Activated naive CD4-positive, alpha-beta T cell treated with anti-CD3 and anti-CD28 coated beads for 36 hours (primary cell): ENCODE measurements around the gene ACADVL. TPM values are rescaled to one million over a fixed set of nuclear protein-coding genes. Genes with fewer than 3 reads are reported as not detected.

ENCODE experiments used
- CTCF ChIA-PET: fragments of 350-600 bp; sonication (Branson Sonifier 250); formaldehyde crosslinking; loops from one replicate; lab custom pipeline; 2021; ENCODE audit warnings: antibody characterized with exemption; lab: Charles Lee
- DNase-seq: peaks from one replicate; pipeline ENCODE4 v3.0.0-alpha.2; 2020
- H3K27ac Mint-ChIP-seq: one replicate; pipeline ENCODE4 v1.8.0; 2021; ENCODE audit warnings: mild to moderate bottlenecking, mixed read lengths
- H3K27me3 Mint-ChIP-seq: one replicate; pipeline ENCODE4 v1.8.0; 2021; ENCODE audit warnings: low read depth, mixed read lengths
- H3K36me3 Mint-ChIP-seq: one replicate; pipeline ENCODE4 v1.8.0; 2021; ENCODE audit warnings: low read depth, mixed read lengths
- H3K4me1 Mint-ChIP-seq: one replicate; pipeline ENCODE4 v1.8.0; 2021; ENCODE audit warnings: low read depth, mixed read lengths
- H3K4me3 Mint-ChIP-seq: one replicate; pipeline ENCODE4 v1.8.0; 2021; ENCODE audit warnings: mild to moderate bottlenecking, moderate library complexity, mixed read lengths
- H3K9me3 Mint-ChIP-seq: one replicate; pipeline ENCODE4 v1.8.0; 2021; ENCODE audit warnings: mixed read lengths
- intact Hi-C: fragments of 100-400 bp; cut with micrococcal nuclease; formaldehyde crosslinking; loops from one replicate; pipeline ENCODE4 v1.15.1; 2023
- total RNA-seq, 2 experiments: library from RNA; stranded (reverse); gene quantifications; one replicate each; pipeline ENCODE4 v1.2.3, GENCODE V29; 2021

ACADVL gene
- total RNA-seq, 2 experiments from 2014 or later = 263 to 267 TPM

GRCh38 chr17:7195971-7196370 is 23.8 kb upstream of the ACADVL start:
- Mint-ChIP-seq H3K36me3 (peaks cover 3% of the 10 kb centered on the region), H3K27me3 (no peaks in the 10 kb centered on the region), H3K4me3 (no peak overlapping the region), H3K4me1 (no peaks in the 10 kb centered on the region), H3K9me3 (no peaks in the 10 kb centered on the region), H3K27ac (no peak overlapping the region)
- no peak for DNase-seq
- CTCF ChIA-PET = interaction anchor here (0.6 to 1.0 kb wide), 2 partner anchors 19 to 361 kb away, joined by 3 read pairs; no protein-coding TSS in a partner anchor
- intact Hi-C loops = no loop called here

GRCh38 chr17:7196651-7197401 is 22.9 kb upstream of the ACADVL start:
- intact Hi-C loops = no loop called here
- CTCF ChIA-PET = interaction anchor here (1.0 kb wide), 1 partner anchor 19 kb away, joined by 3 read pairs; no protein-coding TSS in a partner anchor
- H3K27me3 Mint-ChIP-seq = no peaks in the 10 kb centered on the region
- no peaks in the 10 kb centered on the region for H3K4me1 Mint-ChIP-seq
- H3K27ac Mint-ChIP-seq = no peak overlapping the region
- no peak for DNase-seq
- H3K4me3 Mint-ChIP-seq = no peak overlapping the region
- H3K36me3 Mint-ChIP-seq = peaks cover 3% of the 10 kb centered on the region
- H3K9me3 Mint-ChIP-seq = no peaks in the 10 kb centered on the region

GRCh38 chr17:7203391-7203790 is 16.3 kb upstream of the ACADVL start:
- H3K9me3 Mint-ChIP-seq = no peaks in the 10 kb centered on the region
- H3K27me3 Mint-ChIP-seq = no peaks in the 10 kb centered on the region
- intact Hi-C loops = no loop called here
- CTCF ChIA-PET = interaction anchor here (1.3 kb wide), 1 partner anchor 151 kb away, joined by 3 read pairs; no protein-coding TSS in a partner anchor
- H3K4me3 Mint-ChIP-seq = peak overlapping the region; percentile 70
- no peak for DNase-seq
- peaks cover 28% of the 10 kb centered on the region for H3K4me1 Mint-ChIP-seq
- no peaks in the 10 kb centered on the region for H3K36me3 Mint-ChIP-seq
- no peak overlapping the region for H3K27ac Mint-ChIP-seq

- intact Hi-C loops = no loop called here
- Mint-ChIP-seq H3K4me1 (peaks cover 28% of the 10 kb centered on the region), H3K4me3 (peak overlapping the region; percentile 70)
These were observed 15.4 kb upstream of the ACADVL start for GRCh38 chr17:7204336-7204735.

GRCh38 chr17:7204828-7205461 is 14.8 kb upstream of the ACADVL start:
- no peaks in the 10 kb centered on the region for H3K27me3 Mint-ChIP-seq
- H3K36me3 Mint-ChIP-seq = no peaks in the 10 kb centered on the region
- H3K27ac Mint-ChIP-seq = peak overlapping the region; percentile 85
- H3K9me3 Mint-ChIP-seq = no peaks in the 10 kb centered on the region
- DNase-seq = peak; percentile 96
- H3K4me3 Mint-ChIP-seq = peak overlapping the region; percentile 70
- CTCF ChIA-PET = interaction anchor here (1.0 kb wide), 1 partner anchor 28 kb away, joined by 4 read pairs; no protein-coding TSS in a partner anchor
- intact Hi-C loops = loop anchor here (1.0 kb wide), 1 partner anchor 9 kb away; no protein-coding TSS in a partner anchor
- peaks cover 28% of the 10 kb centered on the region for H3K4me1 Mint-ChIP-seq

More at GRCh38 chr17:7204336-7204735, 15.4 kb upstream of the ACADVL start:
- H3K27ac Mint-ChIP-seq = peak overlapping the region; percentile 85
- no peaks in the 10 kb centered on the region for H3K9me3 Mint-ChIP-seq
- no peak for DNase-seq
- CTCF ChIA-PET = interaction anchor here (1.0 to 1.3 kb wide), 2 partner anchors 27 to 152 kb away, joined by 3 to 4 read pairs; no protein-coding TSS in a partner anchor
- H3K27me3 Mint-ChIP-seq = no peaks in the 10 kb centered on the region
- H3K36me3 Mint-ChIP-seq = no peaks in the 10 kb centered on the region

GRCh38 chr17:7205561-7205960 is 14.2 kb upstream of the ACADVL start:
- CTCF ChIA-PET = no interaction called here
- H3K27ac Mint-ChIP-seq = peak overlapping the region; percentile 85
- peak overlapping the region; percentile 70 for H3K4me3 Mint-ChIP-seq
- H3K27me3 Mint-ChIP-seq = no peaks in the 10 kb centered on the region
- intact Hi-C loops = loop anchor here (1.0 kb wide), 1 partner anchor 9 kb away; no protein-coding TSS in a partner anchor
- no peaks in the 10 kb centered on the region for H3K36me3 Mint-ChIP-seq
- H3K9me3 Mint-ChIP-seq = no peaks in the 10 kb centered on the region
- DNase-seq = no peak
- H3K4me1 Mint-ChIP-seq = peaks cover 31% of the 10 kb centered on the region

- H3K4me3 Mint-ChIP-seq = no peak overlapping the region
- peaks cover 31% of the 10 kb centered on the region for H3K4me1 Mint-ChIP-seq
- CTCF ChIA-PET = interaction anchor here (0.6 kb wide), 1 partner anchor 32 kb away, joined by 3 read pairs; the partner anchor contains the start of gene PHF23
- no peak for DNase-seq
- H3K27me3 Mint-ChIP-seq = no peaks in the 10 kb centered on the region
- H3K9me3 Mint-ChIP-seq = no peaks in the 10 kb centered on the region
- H3K36me3 Mint-ChIP-seq = no peaks in the 10 kb centered on the region
- intact Hi-C loops = no loop called here
- no peak overlapping the region for H3K27ac Mint-ChIP-seq
These were observed 12.4 kb upstream of the ACADVL start for GRCh38 chr17:7207120-7208001.

- peaks cover 31% of the 10 kb centered on the region for H3K4me1 Mint-ChIP-seq
- intact Hi-C loops = no loop called here
- H3K27ac Mint-ChIP-seq = no peak overlapping the region
- CTCF ChIA-PET = no interaction called here
- H3K27me3 Mint-ChIP-seq = no peaks in the 10 kb centered on the region
- H3K9me3 Mint-ChIP-seq = no peaks in the 10 kb centered on the region
- no peak for DNase-seq
- no peaks in the 10 kb centered on the region for H3K36me3 Mint-ChIP-seq
- no peak overlapping the region for H3K4me3 Mint-ChIP-seq
These were observed 11.6 kb upstream of the ACADVL start for GRCh38 chr17:7208027-7208571.

GRCh38 chr17:7208754-7209460 is 10.8 kb upstream of the ACADVL start:
- no peaks in the 10 kb centered on the region for H3K9me3 Mint-ChIP-seq
- H3K27me3 Mint-ChIP-seq = no peaks in the 10 kb centered on the region
- DNase-seq = no peak
- intact Hi-C loops = no loop called here
- H3K4me1 Mint-ChIP-seq = peaks cover 32% of the 10 kb centered on the region
- H3K4me3 Mint-ChIP-seq = no peak overlapping the region
- H3K27ac Mint-ChIP-seq = no peak overlapping the region
- CTCF ChIA-PET = no interaction called here
- no peaks in the 10 kb centered on the region for H3K36me3 Mint-ChIP-seq

- no peak overlapping the region for H3K27ac Mint-ChIP-seq
- intact Hi-C loops = no loop called here
- CTCF ChIA-PET = no interaction called here
These were observed 8.1 kb upstream of the ACADVL start for GRCh38 chr17:7211491-7212273.

More at GRCh38 chr17:7211491-7212273, 8.1 kb upstream of the ACADVL start:
- Mint-ChIP-seq H3K4me1 (peaks cover 30% of the 10 kb centered on the region), H3K27me3 (no peaks in the 10 kb centered on the region), H3K4me3 (no peak overlapping the region), H3K9me3 (no peaks in the 10 kb centered on the region), H3K36me3 (no peaks in the 10 kb centered on the region)
- no peak for DNase-seq
